ENCODE data around the gene HDAC7. TPM values are rescaled to one million over a fixed set of nuclear protein-coding genes. Genes with fewer than 3 reads are reported as not detected.

Gene HDAC7
- total and polyA plus RNA-seq, 2 donors from 2014 or later, result 35.0 to 132 TPM

DNA sequence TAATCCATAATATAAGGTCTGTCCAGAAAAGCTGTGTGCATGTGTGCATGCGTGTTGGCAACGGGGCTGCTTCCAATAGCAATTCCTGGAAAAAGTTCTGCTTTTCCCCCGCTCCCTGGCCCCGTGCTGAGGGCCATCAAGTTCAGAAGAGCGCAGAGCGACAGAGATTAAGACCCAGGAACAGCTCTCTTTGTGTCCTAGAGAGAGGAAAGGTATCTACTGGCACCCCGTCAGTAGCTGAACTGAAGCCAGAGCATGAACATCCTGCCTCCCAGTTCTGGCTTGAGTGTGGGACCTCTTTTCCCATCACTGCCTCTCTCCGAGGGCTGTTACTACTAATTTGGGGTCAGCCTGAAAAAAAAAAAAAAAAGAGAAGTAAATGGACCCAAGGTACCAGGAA, 15.5 kb downstream of the HDAC7 start:
- intact Hi-C loops (cut with DNase I), result no loop called here
- Histone ChIP-seq H3K4me3 (ENCODE audit: low read length in 3 of 3) (no peak overlapping the region), H3K4me1 (ENCODE audit: control insufficient read depth in 2 of 3, insufficient read depth in 2 of 3, low read depth in 1 of 3, low read length in 3 of 3) (peaks cover 0 to 74% (median 34%) of the 10 kb centered on the region in 3 donors), H3K9ac (ENCODE audit: low read length in 3 of 3) (no peak overlapping the region), H3K36me3 (ENCODE audit: control insufficient read depth in 2 of 3, insufficient read depth in 3 of 3, low read length in 3 of 3) (no peaks in the 10 kb centered on the region), H3K9me3 (ENCODE audit: control insufficient read depth in 2 of 3, insufficient read depth in 1 of 3, low read length in 3 of 3) (no peaks in the 10 kb centered on the region), H3K27ac (ENCODE audit: low read depth in 2 of 2, low read length in 2 of 2) (no peak overlapping the region), H3K27me3 (ENCODE audit: control insufficient read depth, insufficient read depth, low read length) (no peaks in the 10 kb centered on the region)
- FAIRE-seq (no peak), DNase-seq (no peak)
- TF ChIP-seq, protein P1, sequence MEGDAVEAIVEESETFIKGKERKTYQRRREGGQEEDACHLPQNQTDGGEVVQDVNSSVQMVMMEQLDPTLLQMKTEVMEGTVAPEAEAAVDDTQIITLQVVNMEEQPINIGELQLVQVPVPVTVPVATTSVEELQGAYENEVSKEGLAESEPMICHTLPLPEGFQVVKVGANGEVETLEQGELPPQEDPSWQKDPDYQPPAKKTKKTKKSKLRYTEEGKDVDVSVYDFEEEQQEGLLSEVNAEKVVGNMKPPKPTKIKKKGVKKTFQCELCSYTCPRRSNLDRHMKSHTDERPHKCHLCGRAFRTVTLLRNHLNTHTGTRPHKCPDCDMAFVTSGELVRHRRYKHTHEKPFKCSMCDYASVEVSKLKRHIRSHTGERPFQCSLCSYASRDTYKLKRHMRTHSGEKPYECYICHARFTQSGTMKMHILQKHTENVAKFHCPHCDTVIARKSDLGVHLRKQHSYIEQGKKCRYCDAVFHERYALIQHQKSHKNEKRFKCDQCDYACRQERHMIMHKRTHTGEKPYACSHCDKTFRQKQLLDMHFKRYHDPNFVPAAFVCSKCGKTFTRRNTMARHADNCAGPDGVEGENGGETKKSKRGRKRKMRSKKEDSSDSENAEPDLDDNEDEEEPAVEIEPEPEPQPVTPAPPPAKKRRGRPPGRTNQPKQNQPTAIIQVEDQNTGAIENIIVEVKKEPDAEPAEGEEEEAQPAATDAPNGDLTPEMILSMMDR (IDR thresholded peaks at IDR 0.05; ENCODE audit: borderline replicate concordance, extremely low read depth, insufficient read depth), result no peak

DNA sequence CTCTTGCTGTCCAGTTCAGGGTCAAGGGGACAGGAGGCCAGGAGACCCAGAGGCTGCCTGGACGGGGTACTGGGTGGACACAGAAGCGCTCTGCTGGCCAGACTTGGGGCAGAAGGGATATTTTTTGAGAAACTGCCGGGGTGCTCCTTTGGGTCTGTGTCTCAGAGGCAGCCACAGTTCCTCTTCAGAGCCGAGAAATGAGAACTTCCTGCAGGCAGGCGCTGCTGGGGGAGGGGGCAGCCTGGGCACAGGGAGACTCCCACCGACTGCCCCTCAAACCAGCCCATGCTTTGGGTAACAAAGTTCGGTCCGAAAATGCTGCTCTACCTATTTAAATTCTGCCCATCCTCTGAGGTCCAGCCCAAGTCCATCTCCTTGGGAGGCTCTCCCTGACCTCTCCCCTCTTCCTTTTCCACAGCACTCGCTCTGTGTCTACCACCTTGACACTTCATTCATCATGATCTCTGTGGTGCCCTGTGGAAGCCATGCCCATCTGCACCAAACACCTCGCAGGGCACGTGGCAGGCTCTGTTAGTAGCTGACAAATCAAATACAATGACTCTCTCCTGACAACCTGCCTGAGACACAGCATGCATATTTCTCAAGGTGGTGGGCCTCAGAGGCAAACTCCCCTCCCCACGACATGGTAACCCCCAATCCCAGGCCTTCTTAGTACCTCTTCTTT, 16.4 kb downstream of the HDAC7 start:
- Histone ChIP-seq H3K9me3 (ENCODE audit: control insufficient read depth in 2 of 3, insufficient read depth in 1 of 3, low read length in 3 of 3) (no peaks in the 10 kb centered on the region), H3K4me3 (ENCODE audit: low read length in 3 of 3) (no peak overlapping the region), H3K36me3 (ENCODE audit: control insufficient read depth in 2 of 3, insufficient read depth in 3 of 3, low read length in 3 of 3) (no peaks in the 10 kb centered on the region), H3K27me3 (ENCODE audit: control insufficient read depth, insufficient read depth, low read length) (no peaks in the 10 kb centered on the region), H3K9ac (ENCODE audit: low read length in 3 of 3) (no peak overlapping the region), H3K4me1 (ENCODE audit: control insufficient read depth in 2 of 3, insufficient read depth in 2 of 3, low read depth in 1 of 3, low read length in 3 of 3) (peaks cover 0 to 69% (median 26%) of the 10 kb centered on the region in 3 donors), H3K27ac (ENCODE audit: low read depth in 2 of 2, low read length in 2 of 2) (peak overlapping the region; percentile 19 to 59)
- no peak for DNase-seq
- FAIRE-seq, result no peak
- TF ChIP-seq, protein P1 (IDR thresholded peaks at IDR 0.05; ENCODE audit: borderline replicate concordance, extremely low read depth, insufficient read depth), result no peak
- intact Hi-C loops (cut with DNase I), result no loop called here

DNA sequence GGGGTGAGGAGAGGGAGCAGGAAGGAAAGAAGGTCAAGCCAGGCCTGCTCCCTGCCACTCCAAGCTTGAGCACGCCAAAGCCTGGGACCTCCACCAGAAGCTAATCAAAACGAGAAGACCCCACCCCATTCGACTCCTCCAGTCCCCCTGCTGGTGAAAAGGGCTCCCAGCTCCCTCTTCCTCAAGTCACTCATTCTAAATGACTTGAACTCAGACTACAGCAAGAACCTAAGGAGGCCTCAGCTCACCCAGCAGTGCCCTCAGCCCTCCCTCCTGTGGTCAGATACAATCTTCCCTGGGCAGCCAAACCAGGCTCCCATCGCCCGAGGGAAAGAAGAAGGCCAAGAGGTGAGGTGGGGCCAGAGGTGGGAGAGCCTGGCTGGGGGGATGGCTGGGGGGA, 17.4 kb downstream of the HDAC7 start:
- DNase-seq (no peak), FAIRE-seq (no peak)
- Histone ChIP-seq H3K27ac (ENCODE audit: low read depth in 2 of 2, low read length in 2 of 2) (peak overlapping the region; percentile 45 to 59), H3K9ac (ENCODE audit: low read length in 3 of 3) (peak overlapping the region in 1 of 3 donors; percentile 49), H3K9me3 (ENCODE audit: control insufficient read depth in 2 of 3, insufficient read depth in 1 of 3, low read length in 3 of 3) (no peaks in the 10 kb centered on the region), H3K36me3 (ENCODE audit: control insufficient read depth in 2 of 3, insufficient read depth in 3 of 3, low read length in 3 of 3) (no peaks in the 10 kb centered on the region), H3K27me3 (ENCODE audit: control insufficient read depth, insufficient read depth, low read length) (no peaks in the 10 kb centered on the region), H3K4me3 (ENCODE audit: low read length in 3 of 3) (no peak overlapping the region), H3K4me1 (ENCODE audit: control insufficient read depth in 2 of 3, insufficient read depth in 2 of 3, low read depth in 1 of 3, low read length in 3 of 3) (peaks cover 0 to 58% (median 25%) of the 10 kb centered on the region in 3 donors)
- intact Hi-C loops (cut with DNase I), result no loop called here
- TF ChIP-seq, protein P1 (IDR thresholded peaks at IDR 0.05; ENCODE audit: borderline replicate concordance, extremely low read depth, insufficient read depth), result no peak

Measured in kidney (tissue), 14 donors.